Fibroblast of lung (primary cell): ENCODE results near the gene SURF4.

Experiments used
- CTCF ChIP-seq, 2 donors: IDR thresholded peaks in 1 of 2; conservative IDR thresholded peaks in 1 of 2; 1 replicate in 1 of 2; 2 replicates in 1 of 2; pipeline ENCODE4 v1.5.1; 2011 to 2012; ENCODE audit warnings: low read length in 2 of 2, control low read depth in 1 of 2, inconsistent platforms in 1 of 2, low read depth in 1 of 2, mild to moderate bottlenecking in 1 of 2
- EZH2 ChIP-seq: IDR thresholded peaks from 2 replicates; pipeline ENCODE4 v1.5.1; 2012; ENCODE audit warnings: low read length, control low read depth, mild to moderate bottlenecking; ENCODE audit errors: missing control alignments

GRCh38 chr9:133419005-133419404, 43.1 kb upstream of the SURF4 start:
- no peak for TF ChIP-seq CTCF (conservative IDR thresholded peaks at IDR 0.05 in 1 of 2, IDR thresholded peaks at IDR 0.05 in 1 of 2; ENCODE audit: low read depth in 1 of 2, low read length in 2 of 2)
- no peak for TF ChIP-seq EZH2
